GM12873 (cell line): ENCODE data around the gene PTTG2.

ENCODE experiments used
- CTCF ChIP-seq: IDR thresholded peaks from 2 replicates; pipeline ENCODE4 v1.5.1; 2012; ENCODE audit warnings: low read depth, mild to moderate bottlenecking, moderate library complexity, low read length, control low read depth; ENCODE audit not compliant: insufficient read depth; ENCODE audit errors: missing control alignments

PTTG2 gene

DNA sequence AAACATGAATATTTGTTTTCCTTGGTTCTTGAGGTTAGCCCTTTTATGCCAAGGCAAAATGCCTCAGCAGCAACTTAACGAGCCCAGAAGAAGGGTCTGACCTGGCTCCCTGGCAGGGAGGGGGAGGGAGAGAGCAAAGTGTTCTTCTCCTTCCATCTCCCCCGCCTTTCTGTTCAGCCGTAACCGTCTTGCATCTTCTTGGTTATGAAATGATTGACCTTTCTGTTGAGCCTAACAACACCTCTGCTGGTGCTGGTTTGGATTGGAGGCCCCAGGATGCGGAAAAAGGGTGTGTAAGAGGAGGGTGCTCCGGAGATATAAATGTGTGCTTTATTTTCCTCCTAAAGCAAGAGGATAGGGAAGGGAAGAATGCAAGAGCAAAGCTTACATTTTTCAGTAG, 44.7 kb downstream of the PTTG2 start:
- no peak for TF ChIP-seq CTCF

DNA sequence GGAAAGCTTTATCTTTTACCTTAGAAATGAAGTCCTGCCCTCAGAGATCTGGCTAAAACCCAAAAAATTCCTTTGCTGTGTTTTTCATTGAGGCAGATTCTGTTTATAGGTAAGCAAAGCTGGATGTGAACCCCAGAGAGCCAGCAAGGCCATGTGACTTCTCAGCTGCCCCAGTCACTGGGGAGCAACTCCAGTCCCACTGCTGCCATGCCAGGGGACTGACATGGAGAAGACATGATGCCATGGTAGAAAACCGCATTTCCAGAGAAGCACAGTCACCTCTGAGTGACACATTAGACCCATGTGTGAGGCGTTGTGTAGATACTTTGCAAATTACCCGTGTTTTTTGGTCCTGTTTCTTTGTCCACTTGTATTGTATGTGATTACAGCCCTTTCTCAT, 45.4 kb downstream of the PTTG2 start:
- TF ChIP-seq CTCF: no peak

- no peak for TF ChIP-seq CTCF
These were observed 47.4 kb downstream of the PTTG2 start for GRCh38 chr4:38007645-38008044.

DNA sequence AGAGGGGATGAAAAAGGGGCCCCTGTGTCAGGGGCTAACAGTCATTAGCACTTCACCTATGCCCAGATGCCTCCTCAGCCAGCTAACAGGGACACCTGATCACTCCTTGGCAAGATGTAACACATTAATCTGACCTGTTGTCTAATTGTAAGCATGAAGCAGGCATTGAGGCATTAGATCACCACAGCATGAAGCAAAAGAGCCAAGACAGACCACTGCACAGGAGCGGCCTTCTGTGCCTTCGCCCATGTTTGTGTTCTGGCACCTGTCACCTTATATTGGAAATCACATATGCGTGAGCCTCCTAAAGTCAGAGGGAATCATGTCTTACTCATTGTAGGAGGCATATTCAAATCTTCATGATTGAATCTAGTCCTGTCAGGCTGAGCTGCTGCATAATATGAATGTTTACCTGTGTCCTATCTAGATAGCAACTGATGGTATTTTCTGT, 48.4 kb downstream of the PTTG2 start:
- TF ChIP-seq CTCF: no peak

GRCh38 chr4:38009421-38009820, 49.2 kb downstream of the PTTG2 start:
- no peak for TF ChIP-seq CTCF

- TF ChIP-seq CTCF: no peak
These were observed 49.8 kb downstream of the PTTG2 start for GRCh38 chr4:38009949-38010348.
